GM18517 (cell line): ENCODE data around the gene AUTS2.

ENCODE experiments used
- ATAC-seq: cut with Tn5 transposase; IDR thresholded peaks from one replicate; pipeline ENCODE4 v1.9.1; 2021; ENCODE audit warnings: mild to moderate bottlenecking, moderate library complexity; ENCODE audit not compliant: unreplicated experiment

The AUTS2 gene

DNA sequence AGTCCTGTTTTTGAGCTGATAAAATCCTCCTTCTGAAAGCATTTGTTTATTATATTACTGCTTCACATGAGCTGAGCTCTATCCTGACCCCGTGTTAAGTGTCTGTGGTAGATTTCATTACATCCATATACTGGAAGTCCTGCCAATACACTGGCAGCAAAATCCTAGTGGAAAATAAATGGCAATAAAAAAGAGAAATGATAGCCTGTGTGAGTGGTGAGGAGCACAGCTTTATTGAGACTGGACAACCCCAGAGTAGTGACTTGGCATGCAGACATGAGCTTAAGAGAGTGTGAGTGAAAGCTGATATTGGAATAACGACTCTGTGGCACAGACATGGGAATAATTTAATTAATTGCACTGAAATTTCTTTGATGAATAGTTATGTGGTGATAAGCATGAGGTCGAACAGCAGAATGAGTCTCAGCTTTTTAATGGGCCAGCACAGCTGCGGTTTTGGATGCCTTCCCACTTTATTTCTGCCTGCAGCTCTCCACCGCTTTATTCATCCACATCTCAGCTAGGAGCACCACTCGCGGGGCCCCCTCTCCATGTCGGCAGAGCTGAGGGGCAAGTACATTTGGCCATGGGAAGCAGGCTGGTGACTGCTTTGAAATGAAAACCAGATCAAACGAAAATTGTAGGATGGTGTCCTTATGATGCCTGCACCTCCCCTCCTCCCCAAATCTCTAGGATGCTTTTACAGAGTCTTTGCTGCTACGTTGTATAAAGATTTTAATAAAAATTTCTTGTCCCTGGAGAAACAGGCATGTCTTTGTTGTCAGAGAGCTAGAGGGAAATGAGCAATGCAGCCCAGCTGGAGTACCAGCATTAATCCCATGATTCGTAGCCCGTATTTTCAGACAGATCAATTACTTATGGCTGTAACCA lies 494.3 kb downstream of the AUTS2 start:
- no peak for ATAC-seq

DNA sequence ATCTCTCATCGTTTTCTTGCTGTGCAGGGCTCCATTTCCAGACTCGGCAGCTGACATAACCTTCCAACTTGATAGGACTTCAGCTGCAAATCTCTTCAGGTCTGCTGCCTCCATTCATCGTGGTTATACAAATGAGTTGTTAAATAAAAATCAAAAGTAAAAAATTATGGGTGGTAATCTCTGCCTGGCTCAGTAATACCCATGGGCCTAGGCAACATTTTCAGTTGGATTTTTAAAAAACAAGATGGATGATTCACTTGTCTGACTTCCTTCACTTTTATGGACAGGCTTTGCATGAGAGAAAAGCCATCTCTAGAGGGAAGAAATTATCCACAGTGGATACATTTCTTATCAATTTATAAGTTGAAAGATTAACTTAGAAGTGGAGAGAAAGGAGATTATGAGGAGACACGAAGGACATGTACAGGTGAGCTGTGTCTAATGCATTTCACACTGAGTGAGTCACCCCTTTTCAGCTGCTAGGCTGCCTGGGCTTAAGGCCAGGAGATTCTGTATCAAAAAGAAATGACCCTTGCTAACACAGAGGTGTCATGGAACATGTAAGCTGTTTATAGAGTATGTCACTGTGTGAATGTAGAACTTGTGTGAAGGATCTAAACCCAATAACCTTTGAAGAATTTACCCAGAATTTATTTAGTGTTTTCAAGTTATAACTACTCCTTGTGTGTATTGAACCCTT lies 495.1 kb downstream of the AUTS2 start:
- no peak for ATAC-seq

GRCh38 chr7:70094831-70095230 lies 496.6 kb downstream of the AUTS2 start:
- ATAC-seq: no peak

- ATAC-seq: no peak
Measured at GRCh38 chr7:70097645-70098044, 499.4 kb downstream of the AUTS2 start.

GRCh38 chr7:70098133-70098561 lies 499.9 kb downstream of the AUTS2 start:
- ATAC-seq: no peak

GRCh38 chr7:70098905-70099672 lies 500.8 kb downstream of the AUTS2 start:
- no peak for ATAC-seq

- ATAC-seq: no peak
Measured at GRCh38 chr7:70104243-70104642, 506.0 kb downstream of the AUTS2 start.

- ATAC-seq: no peak
Measured at GRCh38 chr7:70113078-70113477, 514.8 kb downstream of the AUTS2 start.

- no peak for ATAC-seq
Measured at GRCh38 chr7:70113536-70113935, 515.3 kb downstream of the AUTS2 start.

DNA sequence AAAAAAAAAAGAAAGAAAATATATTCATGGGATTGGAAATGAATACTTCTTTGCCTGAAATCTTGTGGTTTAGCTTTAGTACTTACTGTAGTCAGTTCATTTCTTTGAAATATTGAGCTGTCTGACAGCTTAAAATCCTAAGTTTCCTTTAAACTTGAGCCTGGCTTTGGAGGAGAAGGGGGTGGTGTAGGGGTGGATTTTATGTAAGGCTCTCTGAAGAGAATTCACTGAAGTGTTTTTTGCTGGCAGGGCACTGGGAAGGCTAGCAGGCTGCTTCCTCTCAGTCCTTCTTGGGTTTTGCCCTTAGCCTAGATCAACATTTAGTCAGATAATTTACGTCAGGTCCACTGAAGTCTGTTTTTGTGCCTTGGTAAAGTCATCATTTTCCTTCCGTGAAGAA lies 516.5 kb downstream of the AUTS2 start:
- ATAC-seq: no peak

DNA sequence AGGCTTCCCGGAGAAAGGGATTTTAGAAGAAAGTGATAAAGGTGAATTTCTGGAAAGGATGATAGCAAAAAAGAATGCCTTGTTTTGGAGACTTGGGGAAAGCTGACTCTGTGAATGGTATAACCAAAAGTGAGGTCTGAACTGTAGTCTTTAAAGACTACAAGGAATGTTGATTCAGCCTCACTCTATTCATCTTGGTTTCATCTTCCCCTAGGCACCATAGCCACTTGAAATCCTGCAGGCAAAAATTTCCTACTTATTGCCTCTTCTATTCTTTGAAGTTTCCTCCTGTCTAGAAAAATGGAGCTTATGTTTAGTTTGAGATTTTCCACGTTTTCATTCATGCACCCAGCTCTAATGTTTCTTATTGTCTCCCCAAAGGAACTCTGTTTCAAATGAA lies 518.0 kb downstream of the AUTS2 start:
- ATAC-seq: no peak

DNA sequence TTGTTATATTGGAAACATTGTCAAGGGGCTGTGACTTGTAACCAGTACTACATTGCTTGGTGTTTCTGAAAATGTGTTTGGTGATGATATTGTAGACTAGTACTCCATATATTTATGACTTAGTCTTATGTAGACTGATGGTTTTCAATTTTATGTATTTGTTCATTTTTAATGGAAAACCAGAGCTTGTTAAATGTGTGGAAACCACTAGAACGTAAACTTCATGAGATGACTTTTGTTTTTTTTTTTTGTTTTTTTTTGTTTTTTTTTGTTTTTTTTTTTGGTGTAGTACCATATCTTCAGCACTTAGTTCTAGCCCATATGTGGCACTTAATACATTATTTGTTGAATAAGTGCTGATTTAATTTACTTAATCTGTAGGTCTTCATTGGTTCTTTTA lies 518.6 kb downstream of the AUTS2 start:
- ATAC-seq: no peak

- no peak for ATAC-seq
Measured at GRCh38 chr7:70120851-70121250, 522.6 kb downstream of the AUTS2 start.

DNA sequence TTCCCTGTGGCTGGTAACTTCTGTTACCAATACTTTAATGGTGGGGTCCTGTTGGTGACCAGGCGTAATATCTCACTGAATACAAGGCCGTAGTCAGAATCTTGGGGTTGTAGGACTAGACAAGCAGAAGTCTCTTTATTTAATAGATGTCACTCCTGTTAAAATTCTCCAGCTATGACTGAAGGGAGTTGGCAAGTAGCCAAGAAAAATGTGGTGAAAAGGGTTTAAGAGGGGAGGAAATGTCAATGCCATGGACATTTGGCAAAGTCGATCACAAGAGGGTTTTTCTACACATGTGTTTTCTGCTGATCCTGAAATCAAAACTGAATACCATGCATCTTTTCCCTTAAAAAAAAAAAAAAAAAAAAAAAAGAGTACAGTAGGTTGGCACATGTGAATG lies 533.5 kb downstream of the AUTS2 start:
- ATAC-seq: no peak

GRCh38 chr7:70132226-70132851 lies 534.1 kb downstream of the AUTS2 start:
- no peak for ATAC-seq

DNA sequence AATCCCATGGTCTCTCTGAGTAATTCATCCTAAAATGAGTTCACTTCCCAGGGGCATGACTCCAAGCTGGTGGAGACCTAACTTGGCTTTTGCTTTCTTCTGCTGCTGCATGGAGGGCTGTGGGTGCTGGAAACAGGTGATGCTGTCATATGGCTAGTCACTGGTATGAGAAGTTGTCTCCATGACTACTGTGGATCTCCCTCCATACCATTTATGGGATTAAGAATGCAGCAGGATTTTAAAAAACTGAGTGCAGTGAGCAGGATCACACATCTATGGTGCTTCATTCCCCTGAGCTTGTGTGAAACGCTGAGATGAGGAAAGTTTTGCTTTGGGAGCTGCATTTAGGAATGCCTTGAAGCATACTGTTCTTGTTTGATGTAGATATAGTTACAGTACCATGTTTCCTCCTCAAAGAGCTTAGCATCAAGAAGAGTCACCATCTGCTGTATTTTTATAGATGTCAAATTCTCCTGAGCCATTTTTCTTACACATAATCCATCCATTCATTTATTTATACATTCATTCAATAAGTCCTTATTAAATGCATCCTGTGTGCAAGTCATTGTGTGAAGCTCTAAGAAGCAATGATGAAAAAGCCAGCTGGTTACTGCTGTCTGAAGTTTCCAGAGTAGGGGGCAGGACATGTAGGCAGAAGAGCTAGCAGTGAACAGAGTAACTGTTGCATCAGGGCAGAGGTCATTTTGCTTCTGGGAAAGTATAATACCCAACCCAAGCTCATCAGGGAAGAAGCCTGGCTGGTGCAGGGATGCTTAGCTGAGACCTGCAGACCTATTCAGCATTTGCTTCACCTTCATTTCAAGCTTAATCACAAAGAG lies 534.8 kb downstream of the AUTS2 start:
- no peak for ATAC-seq

DNA sequence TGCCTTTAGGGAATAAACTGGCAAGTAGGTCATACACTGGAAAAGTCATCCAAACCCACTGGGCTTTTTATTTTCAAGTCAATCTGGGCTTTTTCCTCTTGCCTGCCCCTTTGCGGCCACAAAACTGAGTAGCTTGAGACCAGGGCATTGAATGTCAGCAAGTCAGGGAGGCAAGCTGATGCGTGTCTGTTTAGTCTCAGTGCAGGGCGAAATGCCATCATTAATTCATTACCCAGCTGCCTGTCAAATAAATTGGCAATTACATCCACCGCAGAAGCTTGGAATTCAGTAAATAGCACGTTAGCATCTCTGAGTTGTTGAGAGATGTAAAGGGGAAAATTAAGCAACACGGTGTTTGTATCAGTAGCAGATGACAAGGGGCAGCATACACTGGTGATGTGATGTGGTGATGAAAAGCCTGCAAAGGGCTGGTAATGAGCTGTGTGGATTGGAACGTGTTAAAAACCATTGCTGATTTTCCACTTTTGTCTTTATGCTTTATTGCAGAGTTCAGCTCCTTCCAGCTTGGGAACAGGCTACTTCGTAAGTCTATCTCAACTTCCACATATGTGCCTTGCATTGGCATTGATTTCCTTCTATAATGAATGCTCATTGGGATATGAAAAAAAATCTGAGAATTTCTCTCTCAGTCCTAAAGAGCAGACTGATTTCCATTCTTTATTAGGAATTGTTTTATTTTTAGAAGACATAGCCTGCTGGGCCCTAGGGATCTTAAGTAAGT lies 535.9 kb downstream of the AUTS2 start:
- no peak for ATAC-seq

DNA sequence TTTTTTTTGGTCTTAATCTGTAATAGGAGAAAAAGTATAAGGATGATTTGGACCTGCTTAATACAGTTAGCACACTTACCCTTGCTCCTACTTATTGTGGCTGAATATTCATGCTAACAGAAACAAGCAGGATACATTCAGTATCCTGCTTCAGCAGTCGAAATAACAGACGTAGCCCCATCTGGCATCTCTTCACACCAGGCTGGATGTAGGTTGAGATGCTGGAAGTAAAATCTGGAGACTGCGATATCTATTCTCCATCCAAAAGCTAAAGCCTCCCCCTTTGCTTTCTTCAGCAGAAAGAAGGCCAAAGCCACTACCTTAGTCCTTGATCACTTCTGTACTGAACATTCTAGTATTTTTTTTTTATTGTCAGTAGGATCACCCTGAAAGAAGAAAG lies 537.4 kb downstream of the AUTS2 start:
- ATAC-seq: no peak

- ATAC-seq: no peak
Measured at GRCh38 chr7:70137126-70137525, 538.9 kb downstream of the AUTS2 start.
